NOMO-1 treated with dmso at 0.1 percent for 144 hours (cell line): ENCODE results near the gene CCDC27.

Experiments used
- DNase-seq: peaks from one replicate; lab custom pipeline; 2025; ENCODE audit not compliant: unreplicated experiment; lab: John Stamatoyannopoulos, UW

The CCDC27 gene

DNA sequence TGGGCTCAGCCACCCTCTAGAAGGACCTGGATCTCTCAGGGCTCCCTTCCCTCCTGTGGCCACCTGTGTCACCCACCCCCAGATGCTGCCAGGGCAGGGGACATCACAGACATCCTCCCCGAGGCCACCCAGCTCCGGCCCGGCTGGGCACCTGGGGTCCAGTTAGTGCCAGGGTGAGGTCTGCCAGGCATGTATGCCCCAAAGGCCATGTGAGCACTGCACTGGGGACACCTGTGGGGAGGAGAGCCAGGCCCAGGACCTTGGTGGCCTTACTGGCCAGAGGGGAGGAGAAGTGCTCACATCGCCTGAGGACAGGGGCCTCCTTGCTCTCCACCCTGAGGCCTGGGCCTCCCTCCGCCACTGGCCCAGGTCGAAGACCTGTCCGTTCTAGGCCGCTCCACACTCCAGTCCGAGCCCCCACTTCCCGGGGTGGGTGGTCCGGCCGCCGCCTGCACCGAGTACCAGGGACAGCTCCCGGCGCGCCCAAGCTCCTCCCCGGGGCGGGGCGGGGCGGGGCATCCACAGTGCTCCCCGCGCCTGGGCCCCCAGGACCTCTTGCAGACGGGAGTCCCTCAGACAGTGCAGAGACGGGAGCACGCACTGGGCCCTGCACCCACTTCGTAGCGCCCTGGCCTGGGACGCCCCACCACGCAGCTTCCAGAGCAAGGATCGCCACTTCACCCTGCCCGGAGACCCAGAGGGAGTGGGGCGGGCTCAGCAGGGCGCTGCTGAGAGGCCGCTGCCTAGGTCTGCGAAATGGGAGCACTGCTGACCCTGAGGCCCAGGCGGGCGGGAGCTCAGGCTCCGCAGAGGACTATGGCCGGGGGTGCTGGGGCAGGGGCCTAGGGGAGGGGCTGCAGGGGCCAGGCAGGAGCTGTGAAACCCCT is 34.3 kb upstream of the CCDC27 start:
- no peak for DNase-seq

DNA sequence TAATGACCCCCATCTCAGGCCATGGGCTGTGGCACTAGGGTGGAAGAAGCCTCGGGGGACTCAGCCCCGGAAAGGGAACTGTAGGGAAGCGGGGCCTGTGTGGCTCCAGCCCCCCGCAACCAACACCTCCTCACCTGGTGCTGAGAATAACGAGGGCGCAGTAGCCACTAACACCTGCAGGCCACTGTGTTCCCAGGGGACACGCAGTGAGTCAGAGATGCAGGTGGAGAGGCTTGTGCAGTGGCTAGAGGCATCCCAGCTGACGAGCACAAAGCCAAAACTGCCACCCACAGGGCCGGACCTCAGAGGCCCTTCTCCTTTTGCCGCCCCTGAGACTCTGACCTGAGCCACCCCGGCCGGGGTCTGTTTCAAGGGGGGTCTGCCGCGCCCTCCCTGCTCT is 33.5 kb upstream of the CCDC27 start:
- DNase-seq = no peak

DNA sequence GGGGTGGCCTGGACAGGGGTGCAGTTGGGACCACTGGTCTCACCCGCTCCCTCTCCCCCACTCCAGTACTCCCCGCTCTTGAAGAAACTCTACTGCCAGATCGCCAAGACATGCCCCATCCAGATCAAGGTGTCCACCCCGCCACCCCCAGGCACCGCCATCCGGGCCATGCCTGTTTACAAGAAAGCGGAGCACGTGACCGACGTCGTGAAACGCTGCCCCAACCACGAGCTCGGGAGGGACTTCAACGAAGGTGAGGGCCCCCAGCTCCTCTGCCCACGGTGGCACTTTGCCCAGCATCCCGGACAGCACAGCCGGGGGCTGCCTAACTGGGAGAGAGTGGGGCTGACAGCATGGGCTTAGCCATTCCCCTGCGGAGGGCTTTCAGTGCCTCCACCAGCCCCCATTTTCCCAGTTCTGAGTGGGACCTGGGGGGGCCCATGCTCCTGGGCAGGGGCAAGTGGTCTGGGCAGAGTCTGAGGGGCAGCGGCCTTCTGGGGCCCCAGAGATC is 30.2 kb upstream of the CCDC27 start:
- no peak for DNase-seq

DNA sequence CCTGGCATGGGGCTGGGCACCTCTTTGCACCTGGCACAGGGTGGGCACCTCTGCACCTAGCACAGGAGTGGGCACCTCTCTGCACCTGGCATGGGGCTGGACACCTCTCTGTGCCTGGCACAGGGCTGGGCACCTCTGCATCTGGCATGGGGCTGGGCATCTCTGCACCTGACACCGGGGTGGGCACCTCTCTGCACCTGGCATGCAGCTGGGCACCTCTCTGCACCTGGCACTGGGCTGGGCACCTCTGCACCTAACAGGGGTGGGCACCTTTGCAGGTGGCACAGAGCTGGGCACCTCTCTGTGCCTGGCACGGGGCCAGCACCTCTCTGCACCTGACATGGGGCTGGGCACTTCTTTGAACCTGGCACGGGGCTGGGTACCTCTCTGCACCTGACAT is 29.4 kb upstream of the CCDC27 start:
- no peak for DNase-seq

DNA sequence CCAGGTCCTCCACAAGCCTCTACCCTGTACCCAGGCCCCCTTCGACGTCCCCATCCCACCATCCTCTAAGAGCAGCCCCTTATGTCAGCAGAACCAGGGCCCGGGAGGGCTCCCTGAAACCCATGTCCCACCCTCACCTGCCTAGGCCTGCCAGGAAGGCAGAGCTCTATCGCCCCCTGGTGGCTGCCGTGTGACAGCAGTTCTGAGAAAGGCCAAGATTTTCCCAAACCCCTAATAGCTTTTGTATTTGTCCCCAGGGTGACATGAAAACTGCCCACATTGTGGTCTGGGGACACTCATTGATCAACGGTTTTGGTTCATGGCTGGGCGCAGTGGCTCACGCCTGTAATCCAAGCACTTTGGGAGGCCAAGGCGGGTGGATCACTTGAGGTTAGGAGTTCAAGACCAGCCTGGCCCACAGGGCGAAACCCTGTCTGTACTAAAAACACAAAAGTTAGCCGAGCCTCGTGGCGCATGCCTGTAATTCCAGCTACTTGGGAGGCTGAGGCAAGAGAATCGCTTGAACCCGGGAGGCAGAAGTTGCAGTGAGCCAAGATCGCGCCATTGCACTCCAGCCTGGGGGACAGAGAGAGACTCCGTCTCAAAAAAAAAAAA is 27.7 kb upstream of the CCDC27 start:
- DNase-seq = peak; percentile 25

DNA sequence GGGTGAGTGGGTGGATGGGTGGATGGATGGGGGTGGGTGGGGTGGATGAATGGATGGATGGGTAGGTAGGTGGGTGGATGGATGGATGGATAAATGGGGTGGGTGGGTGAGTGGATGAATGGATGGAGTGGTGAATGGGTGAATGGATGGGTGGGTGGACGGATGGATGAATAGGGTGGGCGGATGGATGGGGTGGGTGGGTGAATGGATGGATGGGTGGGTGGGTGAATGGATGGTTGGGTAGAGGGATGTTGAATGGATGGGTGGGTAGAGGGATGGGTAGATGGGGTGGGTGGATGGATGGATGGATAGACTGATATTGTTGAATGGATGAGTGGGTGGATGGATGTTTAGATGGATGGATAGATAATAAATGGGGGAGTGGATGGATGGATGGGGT is 26.9 kb upstream of the CCDC27 start:
- DNase-seq = no peak

- DNase-seq = no peak
These were observed 25.0 kb upstream of the CCDC27 start for GRCh38 chr1:3727042-3727824.

DNA sequence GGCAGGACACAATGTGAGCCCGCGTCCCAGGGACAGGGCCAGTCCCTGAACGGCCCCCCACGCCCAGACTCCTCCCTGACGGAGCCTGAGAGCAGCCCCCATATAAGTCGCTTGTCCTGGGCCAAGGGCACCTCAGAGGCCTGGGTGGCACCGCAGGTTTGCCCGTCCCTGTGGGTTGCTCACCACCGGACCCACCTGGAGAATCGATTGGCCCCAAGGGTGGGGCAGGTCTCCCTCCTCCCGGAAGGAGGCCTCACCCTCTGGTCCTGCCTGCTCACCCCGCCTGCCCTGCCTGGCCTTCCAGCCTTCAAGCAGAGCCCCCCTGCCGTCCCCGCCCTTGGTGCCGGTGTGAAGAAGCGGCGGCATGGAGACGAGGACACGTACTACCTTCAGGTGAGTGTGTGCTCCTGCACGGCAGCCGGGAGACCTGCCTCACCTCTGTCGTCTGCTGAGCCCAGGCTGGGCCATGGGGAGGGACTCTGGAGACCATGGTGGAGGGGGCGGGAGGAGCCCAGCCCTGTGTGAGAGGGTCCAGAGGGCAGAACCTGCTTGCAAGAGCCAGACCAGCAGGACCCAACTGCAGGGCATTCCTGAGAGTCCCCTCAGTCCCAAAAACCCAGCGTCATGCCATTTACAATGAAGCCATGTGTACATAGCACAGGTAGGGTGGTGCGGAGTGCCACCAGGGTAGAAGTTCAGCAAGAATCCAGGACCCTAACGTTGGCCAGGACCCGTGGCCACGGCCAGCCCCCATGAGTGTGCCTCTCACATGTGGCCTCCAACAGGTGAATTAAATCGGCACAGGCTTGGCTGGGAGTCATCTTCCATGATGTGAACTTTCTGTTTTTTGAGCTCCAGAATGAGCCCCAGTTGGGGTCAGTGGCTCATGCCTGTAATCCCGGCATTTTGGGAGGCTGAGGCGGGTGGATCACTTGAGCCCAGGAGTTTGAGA is 24.1 kb upstream of the CCDC27 start:
- DNase-seq = no peak

GRCh38 chr1:3729594-3730542 is 22.4 kb upstream of the CCDC27 start:
- DNase-seq = no peak

GRCh38 chr1:3730543-3731247 is 21.6 kb upstream of the CCDC27 start:
- DNase-seq = no peak

DNA sequence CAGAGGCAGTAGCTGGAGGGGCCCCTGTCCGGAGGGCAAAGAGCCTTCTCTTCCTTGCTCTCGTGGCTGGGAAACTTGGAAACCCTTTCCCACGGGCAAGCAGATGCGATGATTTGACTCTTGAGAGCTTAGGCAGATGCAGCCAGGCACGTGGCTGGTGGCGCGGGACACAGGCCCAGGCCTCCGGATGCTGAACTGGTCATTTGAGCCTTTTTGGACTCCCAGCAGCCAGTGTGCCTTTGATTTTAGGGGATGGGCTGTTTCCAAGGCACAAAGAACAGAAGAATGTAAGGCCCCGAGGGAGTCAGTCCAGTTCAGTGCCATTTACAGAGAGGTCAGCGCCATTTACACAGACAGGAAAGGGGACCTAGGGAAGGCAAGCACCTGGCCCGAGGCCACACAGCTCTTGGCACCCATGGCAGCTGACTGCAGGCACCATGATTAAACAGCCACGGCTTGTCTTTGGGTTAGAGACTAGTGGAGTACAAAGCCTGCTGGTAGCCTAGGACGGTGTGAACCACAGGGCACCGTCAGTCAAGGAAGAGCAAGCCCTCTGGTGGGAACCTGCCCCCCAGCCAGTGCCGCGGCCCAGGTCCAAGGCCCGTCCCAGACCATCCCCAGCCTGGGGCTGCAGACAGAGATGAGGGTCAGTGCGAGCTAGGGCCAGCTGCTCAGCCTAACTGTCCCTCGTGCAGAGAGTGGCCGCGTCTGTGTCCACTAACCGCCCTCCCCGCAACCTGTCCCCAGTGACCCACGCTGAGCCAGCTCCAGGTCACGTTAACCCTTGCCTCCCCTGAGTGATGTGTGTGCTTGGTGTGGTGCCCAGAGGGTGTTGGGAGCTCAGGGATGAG is 20.4 kb upstream of the CCDC27 start:
- DNase-seq = no peak

DNA sequence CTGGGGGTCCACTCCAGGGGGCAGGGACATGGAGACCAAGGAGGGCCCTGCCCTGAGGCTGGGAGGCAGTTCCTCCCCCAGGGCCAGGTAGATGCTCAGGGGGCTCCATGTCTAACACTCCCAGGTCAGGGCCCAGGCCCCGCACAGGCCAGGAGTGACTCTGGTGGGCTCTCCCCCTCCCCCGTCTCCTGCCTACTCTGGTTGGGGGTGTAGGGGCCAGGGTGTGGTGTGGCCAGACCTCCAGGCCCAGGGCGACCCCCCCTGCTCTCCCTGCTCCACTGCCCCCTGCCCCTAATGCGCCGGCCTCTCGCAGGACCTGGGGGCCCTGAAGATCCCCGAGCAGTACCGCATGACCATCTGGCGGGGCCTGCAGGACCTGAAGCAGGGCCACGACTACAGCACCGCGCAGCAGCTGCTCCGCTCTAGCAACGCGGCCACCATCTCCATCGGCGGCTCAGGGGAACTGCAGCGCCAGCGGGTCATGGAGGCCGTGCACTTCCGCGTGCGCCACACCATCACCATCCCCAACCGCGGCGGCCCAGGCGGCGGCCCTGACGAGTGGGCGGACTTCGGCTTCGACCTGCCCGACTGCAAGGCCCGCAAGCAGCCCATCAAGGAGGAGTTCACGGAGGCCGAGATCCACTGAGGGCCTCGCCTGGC is 19.7 kb upstream of the CCDC27 start:
- DNase-seq = no peak

GRCh38 chr1:3733094-3733882 is 19.0 kb upstream of the CCDC27 start:
- DNase-seq = no peak

GRCh38 chr1:3733883-3734589 is 18.2 kb upstream of the CCDC27 start:
- DNase-seq = no peak

DNA sequence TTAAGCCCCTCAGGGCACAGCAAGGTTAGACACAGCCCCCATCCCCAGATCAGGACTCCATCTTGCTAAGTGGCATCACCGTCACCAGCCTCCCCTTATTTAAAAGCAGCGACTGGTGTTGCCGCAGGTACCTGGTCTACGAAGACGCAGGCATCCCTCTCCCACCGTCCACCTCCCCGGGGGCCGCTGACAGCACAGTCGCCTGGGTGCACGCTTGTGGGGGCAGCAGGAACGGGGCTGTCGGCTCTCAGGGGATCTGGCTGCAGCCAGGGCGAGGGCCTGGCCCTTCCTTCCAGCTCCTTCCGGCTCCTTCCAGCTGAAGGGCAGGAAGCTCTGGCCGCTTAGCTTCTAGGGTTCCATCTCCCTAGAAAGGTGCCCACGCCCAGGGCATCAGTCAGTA is 17.6 kb upstream of the CCDC27 start:
- no peak for DNase-seq
